ENCODE data around the gene IFT20.

The IFT20 gene

GRCh38 chr17:28348979-28349378 lies 13.7 kb upstream of the IFT20 start:
- TF ChIP-seq TAF1 (IDR thresholded peaks at IDR 0.05; ENCODE audit: borderline replicate concordance, insufficient read depth, low read length) = no peak
- TF ChIP-seq REST (IDR thresholded peaks at IDR 0.05; ENCODE audit: insufficient read depth in 1 of 2, low read depth in 2 of 2, low read length in 2 of 2) = no peak
- TF ChIP-seq POLR2AphosphoS5 (IDR thresholded peaks at IDR 0.05; ENCODE audit: low read depth, low read length) = no peak
- no peak for TF ChIP-seq FOXP2 (optimal IDR thresholded peaks at IDR 0.05; ENCODE audit: borderline replicate concordance, extremely low read depth, extremely low read length, insufficient read depth)
- TF ChIP-seq SIN3A (IDR thresholded peaks at IDR 0.05; ENCODE audit: borderline replicate concordance, insufficient read depth, low read length) = no peak

- TF ChIP-seq REST (IDR thresholded peaks at IDR 0.05; ENCODE audit: insufficient read depth in 1 of 2, low read depth in 2 of 2, low read length in 2 of 2) = no peak
- no peak for TF ChIP-seq FOXP2 (optimal IDR thresholded peaks at IDR 0.05; ENCODE audit: borderline replicate concordance, extremely low read depth, extremely low read length, insufficient read depth)
- no peak for TF ChIP-seq SIN3A (IDR thresholded peaks at IDR 0.05; ENCODE audit: borderline replicate concordance, insufficient read depth, low read length)
- no peak for TF ChIP-seq TAF1 (IDR thresholded peaks at IDR 0.05; ENCODE audit: borderline replicate concordance, insufficient read depth, low read length)
- TF ChIP-seq POLR2AphosphoS5 (IDR thresholded peaks at IDR 0.05; ENCODE audit: low read depth, low read length) = no peak
Measured at GRCh38 chr17:28347261-28347891, 12.1 kb upstream of the IFT20 start.

- TF ChIP-seq TAF1 (IDR thresholded peaks at IDR 0.05; ENCODE audit: borderline replicate concordance, insufficient read depth, low read length) (no peak), REST (IDR thresholded peaks at IDR 0.05; ENCODE audit: insufficient read depth in 1 of 2, low read depth in 2 of 2, low read length in 2 of 2) (no peak), POLR2AphosphoS5 (IDR thresholded peaks at IDR 0.05; ENCODE audit: low read depth, low read length) (no peak), SIN3A (IDR thresholded peaks at IDR 0.05; ENCODE audit: borderline replicate concordance, insufficient read depth, low read length) (no peak), FOXP2 (optimal IDR thresholded peaks at IDR 0.05; ENCODE audit: borderline replicate concordance, extremely low read depth, extremely low read length, insufficient read depth) (peak; percentile 18)
Measured at GRCh38 chr17:28346746-28347246, 11.5 kb upstream of the IFT20 start.

- TF ChIP-seq REST (IDR thresholded peaks at IDR 0.05; ENCODE audit: insufficient read depth in 1 of 2, low read depth in 2 of 2, low read length in 2 of 2) (no peak), TAF1 (IDR thresholded peaks at IDR 0.05; ENCODE audit: borderline replicate concordance, insufficient read depth, low read length) (no peak), SIN3A (IDR thresholded peaks at IDR 0.05; ENCODE audit: borderline replicate concordance, insufficient read depth, low read length) (no peak)
Measured at GRCh38 chr17:28346199-28346580, 10.9 kb upstream of the IFT20 start.
